NOMO-1 treated with DMSO at 0.1 percent for 48 hours (cell line): ENCODE data around the gene SULT1A2.
A peak's percentile ranks its signal among the peaks of the same experiment; 100 is the strongest.
"Not testable (repeated sequence)": the region's sequence is repeated elsewhere in the genome, so short reads cannot be mapped to it uniquely, and the experiment has no call there.

Source experiments
- DNase-seq: peaks from one replicate; lab custom pipeline; 2025; ENCODE audit not compliant: unreplicated experiment; lab: John Stamatoyannopoulos, UW

Gene SULT1A2

DNA sequence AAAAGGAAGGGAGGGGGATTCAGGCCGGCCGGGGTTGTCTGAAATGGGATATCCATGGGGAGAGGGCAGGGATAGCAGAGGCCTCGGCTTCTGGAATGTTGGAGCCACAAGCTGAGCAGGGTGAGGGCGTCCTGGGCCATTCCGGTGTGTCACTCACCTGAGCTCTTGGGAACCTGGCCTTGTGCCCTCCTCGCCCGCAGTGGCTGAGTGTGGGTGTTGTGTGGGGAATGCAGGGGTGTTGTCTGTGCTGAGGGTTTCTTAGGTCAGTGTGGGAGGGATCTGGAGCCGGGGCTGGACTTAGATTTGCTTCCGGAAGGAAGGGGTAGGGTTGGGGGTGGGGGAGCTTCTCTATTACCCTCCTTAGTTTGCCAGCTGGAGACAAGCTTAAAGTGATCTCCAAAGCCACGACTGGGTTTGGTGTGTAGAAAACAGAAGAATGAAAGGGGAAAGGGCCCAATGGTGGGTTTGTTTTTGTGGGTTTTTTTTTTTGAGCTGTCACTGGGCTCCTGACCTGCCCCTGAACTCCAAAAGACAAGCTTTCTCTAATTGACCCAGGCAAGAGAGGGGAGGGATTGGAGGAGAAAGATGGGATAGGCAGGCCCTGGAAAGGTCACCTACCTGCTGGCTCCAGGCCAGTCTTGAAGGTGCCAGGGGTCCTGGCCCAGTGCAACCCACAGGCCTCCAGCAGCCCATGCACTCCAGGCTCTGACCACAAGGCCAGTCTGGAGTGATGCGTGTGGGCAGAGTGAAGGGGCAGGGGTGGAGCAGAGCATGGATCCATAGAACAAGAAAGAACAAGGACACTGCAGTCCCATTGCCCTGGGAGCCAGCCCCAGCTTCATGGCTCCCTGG, at the start of gene SULT1A2:
Gene SULT1A2 (minus strand): TSS at position 211 of the 852 bp plus-strand sequence. CDS start 1,120 bp downstream, outside the sequence.
- no peak for DNase-seq

DNA sequence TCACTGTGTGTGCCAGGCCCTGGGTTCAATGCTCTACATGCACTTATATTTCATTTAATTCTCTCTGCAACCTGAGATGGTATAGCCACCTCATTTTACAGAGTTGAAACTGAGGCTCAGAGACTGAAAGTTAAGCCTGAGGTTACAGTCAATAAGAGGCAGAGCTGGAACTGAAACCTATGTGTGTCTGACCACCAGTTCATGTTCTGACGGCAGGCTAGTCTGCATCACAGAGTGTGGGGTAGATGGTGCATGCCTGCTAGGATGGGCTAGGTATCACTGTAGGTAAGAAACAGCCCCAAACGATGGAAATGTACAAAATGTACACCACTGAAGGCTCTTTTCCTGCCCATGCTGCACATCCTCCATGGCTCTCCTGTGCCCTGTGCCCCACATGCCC, 43.1 kb upstream of the SULT1A2 start:
- not testable (repeated sequence) for DNase-seq

DNA sequence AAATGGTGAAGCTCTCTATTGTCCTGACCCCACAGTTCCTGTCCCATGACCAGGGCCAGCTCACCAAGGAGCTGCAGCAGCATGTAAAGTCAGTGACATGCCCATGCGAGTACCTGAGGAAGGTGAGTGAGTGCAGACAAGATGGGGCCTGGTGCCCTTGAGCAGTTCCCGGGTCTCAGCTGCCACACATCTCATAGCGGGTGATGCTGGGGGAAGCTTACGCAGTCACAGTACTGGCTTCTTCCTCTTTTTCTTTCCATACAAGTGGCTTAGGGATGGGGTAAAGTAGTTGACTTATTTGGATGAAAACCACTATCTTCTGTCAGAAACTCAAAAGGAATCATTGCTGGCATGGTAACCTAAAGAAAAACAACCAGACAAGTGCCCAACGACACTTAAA, 41.5 kb upstream of the SULT1A2 start:
- not testable (repeated sequence) for DNase-seq

DNA sequence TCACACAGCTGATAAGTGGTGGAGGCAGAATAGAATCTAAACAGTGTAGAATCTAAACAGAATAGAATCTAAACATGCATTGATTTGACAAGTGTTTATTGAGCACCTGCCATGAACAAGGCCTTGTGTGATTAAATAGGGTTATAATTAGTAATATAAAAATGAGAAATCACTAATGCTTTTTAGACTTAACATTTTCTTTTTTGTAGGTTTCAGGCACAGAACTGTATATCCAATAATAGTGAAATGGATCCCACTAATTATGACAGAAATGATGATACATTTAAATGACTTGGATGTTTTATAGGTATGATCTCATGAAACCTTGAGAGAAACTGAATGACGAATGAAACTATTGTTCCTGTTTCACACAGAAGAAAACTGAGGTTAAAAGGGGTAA, 40.9 kb upstream of the SULT1A2 start, which contains the start of gene NPIPB8:
Gene NPIPB8 (plus strand): TSS at position 301 of the 400 bp plus-strand sequence. CDS start 296 bp downstream, outside the sequence.
- DNase-seq = not testable (repeated sequence)

DNA sequence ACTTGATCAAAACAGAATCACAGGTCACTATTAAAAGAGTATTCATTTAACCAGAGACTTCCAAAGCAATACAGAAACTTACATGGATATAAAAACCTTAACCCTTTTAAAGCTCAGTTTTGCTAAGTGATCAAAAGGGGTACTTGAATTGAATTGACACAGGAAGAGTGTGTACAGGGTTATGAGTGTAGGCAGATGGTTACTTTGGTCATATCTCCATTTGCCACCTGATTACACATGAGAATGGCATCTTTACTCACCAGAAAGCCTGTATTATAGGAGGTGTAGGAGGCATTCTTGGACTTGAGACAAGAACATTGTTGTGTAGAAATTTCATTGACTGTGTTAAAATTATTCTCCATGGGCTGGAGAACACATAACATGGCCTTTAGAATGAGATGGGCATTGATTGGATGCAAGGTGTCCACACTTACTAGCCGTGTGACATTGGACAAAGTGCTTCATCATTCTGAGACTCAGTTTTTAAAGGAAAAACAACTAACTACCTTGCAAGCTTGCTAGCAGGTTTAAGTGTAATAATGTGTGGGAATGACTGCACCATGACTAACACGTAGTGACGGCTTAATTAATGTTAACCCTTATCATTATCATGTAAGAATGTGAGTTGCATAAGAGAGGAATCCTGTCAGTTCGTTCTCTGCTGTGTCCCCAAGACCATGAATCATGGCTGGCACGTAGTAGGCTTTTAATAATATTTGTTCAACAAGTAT, 39.4 kb upstream of the SULT1A2 start:
- DNase-seq = not testable (repeated sequence)

DNA sequence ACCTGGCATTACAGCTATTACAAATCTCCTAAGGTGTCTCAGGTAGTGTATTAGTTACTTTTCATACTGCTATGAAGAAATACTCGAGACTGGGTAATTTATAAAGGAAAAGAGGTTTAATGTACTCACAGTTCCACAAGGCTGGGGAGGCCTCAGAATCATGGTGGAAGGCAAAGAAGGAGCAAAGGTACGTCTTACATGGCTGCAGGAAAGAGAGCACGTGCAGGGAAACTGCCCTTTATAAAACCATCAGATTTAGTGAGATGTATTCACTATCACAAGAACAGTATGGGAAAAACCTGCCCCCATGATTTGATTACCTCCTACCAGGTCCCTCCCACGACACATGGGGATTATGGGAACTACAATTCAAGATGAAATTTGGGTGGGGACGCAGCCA, 34.1 kb upstream of the SULT1A2 start:
- not testable (repeated sequence) for DNase-seq

DNA sequence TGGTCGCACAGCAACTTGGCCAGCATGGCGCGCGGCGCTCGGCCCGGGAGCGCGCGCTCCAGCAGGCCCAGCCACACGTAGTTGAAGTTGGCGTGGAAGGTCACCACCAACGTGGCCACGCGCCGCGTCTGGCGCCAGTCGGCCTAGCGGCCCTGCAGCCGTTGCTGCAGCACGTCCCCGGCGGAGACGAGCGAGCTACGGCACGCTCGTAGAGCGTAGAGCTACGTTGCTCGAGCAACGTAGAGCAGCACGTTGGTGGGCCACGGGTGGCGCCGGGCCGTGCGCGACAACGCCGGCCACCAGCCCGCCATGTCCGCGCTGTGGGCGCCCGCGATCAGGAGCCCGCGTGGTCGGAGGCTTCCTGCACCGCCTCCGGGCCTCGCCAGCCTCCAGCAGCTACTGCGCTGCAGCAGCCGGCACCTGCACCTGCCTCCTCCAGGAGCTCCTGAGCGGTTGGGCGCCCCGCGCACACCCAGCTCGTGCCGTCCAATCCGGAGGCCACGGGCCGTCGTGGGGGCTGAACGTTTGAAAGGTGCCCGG, 26.4 kb upstream of the SULT1A2 start:
- DNase-seq = peak; percentile 55

DNA sequence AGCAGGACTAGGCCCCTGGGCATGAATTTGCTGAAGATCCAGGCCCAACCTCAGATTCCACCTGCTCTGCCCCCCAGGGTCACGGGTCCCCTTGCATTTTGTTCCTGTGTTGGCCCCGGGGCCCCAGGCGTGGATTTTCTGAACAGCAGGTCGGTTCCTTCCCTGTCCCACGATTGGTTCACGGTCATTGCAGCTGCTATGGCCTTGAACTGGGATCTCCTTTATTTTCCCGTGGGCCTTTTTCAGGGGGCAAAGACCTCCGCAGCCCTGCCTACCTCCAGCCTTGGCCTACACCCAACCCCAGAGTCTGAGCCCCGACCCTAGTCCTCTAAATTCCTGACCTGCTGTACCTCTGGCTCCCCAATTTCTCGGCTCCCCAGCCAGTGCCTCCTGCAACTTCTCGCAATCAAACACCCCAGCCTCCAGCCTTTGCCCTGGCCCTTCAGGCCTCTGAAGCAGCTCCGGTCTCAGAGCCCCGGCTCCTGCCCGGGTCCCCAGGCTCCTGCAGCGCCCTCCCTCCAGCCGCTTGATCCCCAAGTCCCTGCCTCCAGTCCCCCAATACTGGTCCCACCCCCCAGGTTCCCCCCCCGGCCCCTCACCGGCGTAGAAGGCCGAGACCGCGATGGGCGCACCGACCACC, 25.8 kb upstream of the SULT1A2 start:
- not testable (repeated sequence) for DNase-seq

DNA sequence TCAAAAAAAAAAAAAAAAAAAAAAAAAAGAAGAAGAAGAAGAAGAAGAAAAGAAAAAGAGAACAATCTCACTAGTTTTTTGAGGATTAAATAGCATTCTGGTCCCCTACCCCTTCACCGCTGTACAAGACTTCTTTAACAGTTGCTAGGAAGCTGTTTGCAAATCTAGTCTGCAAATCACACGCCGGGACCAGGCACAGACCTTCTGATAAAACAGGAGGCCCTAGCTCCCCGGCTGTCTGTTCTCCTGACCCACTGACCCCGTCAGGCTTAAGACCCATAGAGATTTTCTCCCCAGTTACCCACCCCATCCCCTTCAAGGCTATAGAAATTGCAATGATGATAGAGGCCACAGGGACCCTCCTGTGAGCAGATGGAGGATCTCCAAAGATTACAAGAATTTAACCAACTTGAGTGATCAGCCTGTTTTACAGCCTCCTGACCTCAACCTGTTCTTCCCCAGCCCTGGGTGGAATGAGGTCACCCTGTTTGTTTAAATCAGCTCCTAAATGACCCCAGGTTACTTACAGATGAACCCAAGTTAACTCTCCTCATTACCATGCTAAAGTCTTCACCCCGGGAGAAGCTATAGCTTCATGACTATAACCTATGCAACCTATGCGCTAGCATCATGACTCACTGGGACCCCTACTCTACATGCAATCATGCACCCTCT, 24.8 kb upstream of the SULT1A2 start:
- no peak for DNase-seq

DNA sequence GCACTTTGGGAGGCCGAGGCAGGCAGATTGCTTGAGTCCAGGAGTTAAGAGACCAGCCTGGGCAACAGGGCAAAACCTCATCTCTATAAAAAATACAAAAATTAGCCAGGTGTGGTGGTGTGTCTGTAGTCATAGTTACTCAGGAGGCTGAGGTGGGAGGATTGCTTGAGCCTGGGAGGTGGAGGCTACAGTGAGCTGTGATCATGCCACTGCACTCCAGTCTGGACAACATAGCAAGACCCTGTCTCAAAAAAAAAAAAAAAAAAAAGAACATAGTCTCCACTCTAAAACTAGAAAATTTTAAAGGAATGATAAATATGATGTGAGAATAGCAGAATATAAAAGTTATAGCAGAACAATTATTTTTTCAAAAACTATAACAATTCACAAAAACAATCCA, 23.5 kb upstream of the SULT1A2 start:
- not testable (repeated sequence) for DNase-seq

DNA sequence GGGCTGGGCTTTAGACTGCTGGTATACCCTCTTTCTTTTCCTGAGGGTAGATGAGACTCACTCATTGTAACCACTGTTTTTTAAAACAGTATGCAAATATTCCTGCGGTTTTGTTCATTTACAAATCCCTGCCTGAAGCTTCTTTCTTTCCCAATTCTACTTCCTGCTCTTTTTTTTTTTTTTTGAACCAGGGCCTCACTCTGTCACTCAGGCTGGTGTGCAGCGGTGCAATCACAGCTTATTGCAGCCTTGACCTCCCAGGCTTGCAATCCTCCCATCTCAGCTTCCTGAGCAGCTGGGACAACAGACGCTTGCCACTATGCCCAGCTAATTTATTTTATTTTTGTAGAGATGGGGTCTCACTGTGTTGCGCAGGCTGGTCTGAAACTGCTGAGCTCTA, 21.0 kb upstream of the SULT1A2 start:
- DNase-seq = peak; percentile 49

DNA sequence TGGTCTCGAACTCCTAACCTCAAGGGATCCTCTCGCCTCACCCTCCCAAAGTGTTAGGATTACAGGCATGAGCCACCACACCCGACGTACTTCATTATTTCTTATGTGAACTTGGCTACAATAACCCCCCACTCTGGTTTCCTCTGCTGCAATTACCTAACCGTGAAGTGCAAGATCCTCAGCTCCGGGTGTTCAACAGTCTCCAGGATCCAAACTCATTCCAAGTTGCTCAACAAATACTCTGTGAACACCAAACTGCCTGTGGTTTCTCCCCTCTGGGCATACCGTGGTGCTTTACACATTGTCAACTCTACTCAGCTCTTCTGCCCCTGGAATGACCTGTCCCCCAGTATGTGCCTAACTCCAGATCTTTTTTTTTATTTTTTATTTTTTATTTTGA, 19.8 kb upstream of the SULT1A2 start:
- DNase-seq = no peak

DNA sequence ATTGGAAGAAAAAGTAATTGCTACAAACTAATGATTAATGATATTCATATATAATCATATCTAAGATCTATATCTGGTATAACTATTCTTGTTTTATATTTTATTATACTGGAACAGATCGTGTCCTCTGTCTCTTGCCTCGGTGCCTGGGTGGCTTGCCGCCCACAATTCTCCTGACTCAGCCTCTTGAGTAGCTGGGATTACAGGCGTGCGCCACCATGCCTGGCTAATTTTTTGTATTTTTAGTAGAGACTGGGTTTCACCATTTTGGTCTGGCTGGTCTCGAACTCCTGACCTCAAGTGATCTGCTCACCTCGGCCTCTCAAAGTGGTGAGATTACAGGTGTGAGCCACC, 19.4 kb upstream of the SULT1A2 start:
- DNase-seq = not testable (repeated sequence)

DNA sequence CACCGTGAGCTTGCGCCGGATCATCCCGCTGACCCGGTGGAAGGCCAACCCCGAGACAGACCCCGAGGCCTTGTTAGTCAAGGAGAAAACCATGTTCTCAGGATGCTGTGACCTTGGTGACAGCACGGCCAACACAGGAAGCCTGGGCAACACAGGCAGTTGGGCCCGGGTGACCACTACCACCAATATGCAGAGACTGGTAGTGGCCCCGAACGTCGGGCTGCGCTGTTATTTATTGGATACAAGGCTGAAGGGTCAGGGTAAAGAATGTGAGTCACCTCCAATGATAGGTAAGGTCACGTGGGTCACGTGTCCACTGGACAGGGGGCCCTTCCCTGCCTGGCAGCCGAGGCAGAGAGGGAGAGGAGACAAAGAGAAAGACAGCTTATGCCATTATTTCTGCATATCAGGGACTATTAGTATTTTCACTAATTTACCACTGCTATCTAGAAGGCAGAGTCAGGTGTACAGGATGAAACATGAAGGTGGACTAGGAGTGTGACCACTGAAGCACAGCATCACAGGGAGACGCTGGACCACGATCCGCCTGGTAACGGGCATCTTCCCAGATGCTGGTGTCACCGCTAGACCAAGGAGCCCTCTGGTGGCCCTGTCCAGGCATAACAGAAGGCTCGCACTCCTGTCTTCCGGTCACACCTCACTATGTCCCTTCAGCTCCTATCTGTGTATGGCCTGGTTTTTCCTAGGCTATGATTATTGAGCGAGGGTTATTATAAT, 18.8 kb upstream of the SULT1A2 start:
- DNase-seq = not testable (repeated sequence)

DNA sequence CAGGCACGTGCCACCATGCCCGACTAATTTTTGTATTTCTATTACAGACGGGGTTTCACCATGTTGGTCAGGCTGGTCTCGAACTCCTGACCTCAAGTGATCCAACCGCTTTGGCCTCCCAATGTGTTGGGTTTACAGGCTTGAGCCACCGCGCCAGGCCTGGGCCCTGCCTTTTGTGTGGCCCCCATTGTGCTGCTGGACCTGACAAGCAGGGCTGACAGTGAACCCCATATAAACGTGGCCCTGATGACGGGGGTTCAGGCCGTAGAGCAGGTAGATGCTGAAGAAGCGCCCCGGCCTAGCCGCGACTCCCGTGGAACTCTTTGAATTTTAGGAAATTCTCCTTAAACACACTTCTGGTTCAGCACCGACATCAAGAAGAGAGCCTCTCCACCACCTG, 17.7 kb upstream of the SULT1A2 start:
- DNase-seq = not testable (repeated sequence)

DNA sequence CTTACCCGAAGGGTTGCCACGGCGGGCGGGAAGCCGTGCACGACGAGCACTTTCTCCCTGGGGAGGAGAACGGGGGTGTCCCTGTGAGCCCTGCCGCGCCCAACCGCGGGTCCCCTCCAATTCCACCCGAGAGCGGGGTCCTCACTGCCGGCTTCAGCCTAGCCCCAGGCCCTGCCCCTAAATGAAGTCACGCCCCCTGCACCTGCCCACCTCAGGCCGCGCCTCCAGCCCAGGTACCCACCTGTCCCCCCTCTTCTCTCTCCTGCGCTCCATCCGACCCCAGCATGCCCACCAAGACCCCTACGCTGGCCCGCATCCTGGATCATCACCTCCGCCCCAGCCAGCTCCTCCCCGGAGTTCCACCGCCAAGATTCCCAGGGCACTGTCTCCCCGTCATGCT, 17.1 kb upstream of the SULT1A2 start:
- DNase-seq = not testable (repeated sequence)

DNA sequence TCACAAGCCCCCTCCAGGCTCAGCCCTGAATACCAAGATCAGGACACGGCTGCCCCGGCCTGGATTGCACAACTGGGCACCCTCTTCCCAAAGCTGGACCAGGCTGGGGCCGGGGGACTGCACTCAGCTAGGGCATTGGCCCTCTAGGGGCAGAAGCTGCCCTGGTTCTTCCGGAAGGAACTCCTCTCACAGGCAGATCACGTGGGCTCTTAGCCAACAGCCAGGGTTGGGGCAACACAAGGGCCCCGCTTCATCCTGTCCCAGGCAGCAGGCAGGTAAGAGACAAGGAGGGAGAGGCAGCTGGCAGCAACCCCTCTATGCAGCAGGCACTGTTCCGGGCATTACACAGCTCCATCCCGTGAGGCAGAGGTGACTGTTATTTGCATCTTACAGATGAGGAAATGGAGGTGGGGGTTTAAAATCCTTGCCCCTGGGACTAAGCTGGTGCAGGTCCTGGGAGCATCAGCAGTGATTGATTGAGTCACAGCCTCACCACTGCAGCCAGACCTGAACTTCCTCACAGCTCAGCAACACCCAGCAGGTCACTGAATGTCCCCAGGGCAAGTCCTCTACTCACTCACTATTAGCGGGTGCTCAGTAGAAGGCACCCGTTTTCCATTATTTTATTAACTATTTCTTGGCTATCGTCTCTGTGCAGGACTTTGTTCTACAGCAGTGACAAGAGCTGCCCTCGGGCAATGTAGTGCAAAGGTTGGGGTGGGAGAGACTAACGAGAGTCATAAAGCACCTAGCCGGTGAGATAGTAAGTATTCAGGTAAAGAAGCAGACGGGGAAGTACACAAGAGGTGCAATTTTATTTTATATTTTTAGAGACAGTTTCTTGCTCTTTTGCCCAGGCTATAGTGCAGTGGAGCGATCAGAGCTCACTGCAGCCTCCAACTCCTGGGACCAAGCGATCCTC, 15.8 kb upstream of the SULT1A2 start:
- DNase-seq = not testable (repeated sequence)

DNA sequence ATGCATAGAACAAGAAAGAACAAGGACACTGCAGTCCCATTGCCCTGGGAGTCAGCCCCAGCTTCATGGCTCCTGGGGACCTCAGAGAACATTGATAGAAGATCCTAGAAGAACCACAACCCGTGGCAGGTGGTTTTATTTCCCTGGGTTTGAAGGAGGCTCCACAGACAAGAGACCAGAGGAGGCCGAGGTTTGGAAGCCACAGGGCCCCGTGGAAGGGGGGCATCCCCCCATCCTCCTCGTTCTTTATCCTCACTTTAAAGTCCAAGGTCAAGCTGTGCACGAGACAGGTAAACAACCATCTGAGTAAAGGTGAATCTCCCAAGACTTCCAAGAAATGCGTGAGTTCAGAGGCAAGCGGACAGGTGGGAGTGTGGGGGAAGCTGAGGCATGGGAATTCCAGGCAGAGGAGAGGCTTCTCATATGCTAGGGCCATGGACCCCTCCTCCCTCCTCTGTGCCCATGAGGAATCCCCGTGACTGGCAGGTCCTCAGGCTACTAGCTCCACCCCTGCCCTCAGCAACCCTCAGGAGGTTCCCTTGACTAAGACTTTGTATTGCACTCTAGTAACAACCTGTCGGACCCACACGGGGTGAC, 13.8 kb upstream of the SULT1A2 start:
- no peak for DNase-seq
